Motor neuron (in vitro differentiated cells): Measurements from ENCODE around the gene GPN3. TPM values are rescaled to one million over a fixed set of nuclear protein-coding genes. Genes with fewer than 3 reads are reported as not detected.
"Not testable (repeated sequence)": the region's sequence is repeated elsewhere in the genome, so short reads cannot be mapped to it uniquely, and the experiment has no call there.

Source experiments
- ATAC-seq, 8 experiments: fragments of 200-7000 bp; cut with Tn5 transposase; replicated peaks in 6 of 8; 2 replicates each; pipeline ENCODE4 v1.8.0; 2021; ENCODE audit warnings: mild to moderate bottlenecking in 8 of 8, moderate library complexity in 8 of 8
- H3K27ac ChIP-seq, 2 donors: fragments of 250-450 bp; sonication (Bioruptor Pico); 2 replicates each; pipeline ENCODE4 v1.9.0; 2021; ENCODE audit warnings: antibody characterized with exemption in 2 of 2, mild to moderate bottlenecking in 2 of 2, moderate library complexity in 1 of 2
- H3K4me1 ChIP-seq, 2 donors: fragments of 250-450 bp; sonication (Bioruptor Pico); replicated peaks in 1 of 2; 2 replicates each; pipeline ENCODE4 v1.6.1; 2021; ENCODE audit warnings: antibody characterized with exemption in 2 of 2, mild to moderate bottlenecking in 2 of 2, moderate library complexity in 1 of 2
- H3K4me3 ChIP-seq, 5 donors: fragments of 250-450 bp; sonication (Bioruptor Pico); 2 replicates each; pipeline ENCODE4 v1.9.0; 2021; ENCODE audit warnings: antibody characterized with exemption in 5 of 5, mild to moderate bottlenecking in 5 of 5, moderate library complexity in 4 of 5
- WGBS, 10 experiments: fragments of 450-650 bp; shearing (Covaris generic); methylation state at CpG; one replicate each; pipeline ENCODE4 v1.0.0; 2022; 5-methylcytosine and 5-hydroxymethylcytosine counted together
- in situ Hi-C, 9 experiments: fragments of 400-800 bp; cut with MboI; loops; one replicate each; pipeline ENCODE4 v1.15.0; 2021; ENCODE audit warnings: low sequenced_read_pairs in 9 of 9, low pct_unique_long_range_greater_than_20kb in 2 of 9; ENCODE audit not compliant: unreplicated experiment in 9 of 9
- total RNA-seq, 8 experiments: library from RNA; unstranded; fragments of 300-600 nt; gene quantifications; 2 replicates each; pipeline versions ENCODE4 v1.2.3 to v1.2.4, GENCODE V29; 2022

Gene GPN3
- total RNA-seq, 8 experiments from 2014 or later: 16.6 to 25.1 (median 20.9) TPM

DNA sequence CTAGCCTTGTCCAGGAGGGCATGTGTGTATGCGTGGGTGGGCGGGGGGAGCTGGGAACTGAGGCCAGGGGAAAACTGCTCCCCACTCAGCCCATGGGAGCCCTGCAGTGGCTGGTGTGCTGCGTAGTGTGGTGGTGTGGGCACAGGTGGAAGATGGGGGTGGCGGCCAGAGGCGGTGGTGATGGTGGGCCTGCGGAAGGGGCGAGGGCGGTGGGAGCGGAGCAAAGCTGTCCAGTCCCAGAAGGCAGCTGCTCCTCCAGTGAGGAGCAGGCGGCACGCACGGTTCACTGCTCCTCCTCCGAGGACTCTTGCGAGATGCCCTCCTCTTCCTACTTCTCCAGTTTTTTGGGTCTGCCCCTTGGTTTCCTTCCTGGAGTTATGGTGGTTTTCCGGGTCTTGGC is 38.4 kb downstream of the GPN3 start:
- not testable (repeated sequence) for H3K27ac ChIP-seq, H3K4me1 ChIP-seq, H3K4me3 ChIP-seq, ATAC-seq
- 0 to 100% (median 89%) methylated on average over 1 to 5 of the region's 15 CpGs; no CpG with 5 or more reads in 7 of the 10 experiments for WGBS, 10 experiments
- in situ Hi-C loops: loop anchor here in 7 of 9 experiments (25.0 kb wide), 2 partner anchors 317 to 342 kb away; partner anchors contain the start of gene IFT81 (in 5 of the 7)

GRCh38 chr12:110426406-110426805 is 41.7 kb downstream of the GPN3 start:
- Histone ChIP-seq H3K4me3 (no peak overlapping the region), H3K4me1 (peaks cover 0 to 2% of the 10 kb centered on the region in 2 donors), H3K27ac (no peak overlapping the region)
- ATAC-seq: no peak
- in situ Hi-C loops: loop anchor here in 7 of 9 experiments (25.0 kb wide), 2 partner anchors 314 to 339 kb away; partner anchors contain the start of gene IFT81 (in 5 of the 7)
- 0 to 67% (median 49%) methylated on average over 1 to 3 of the region's 3 CpGs; no CpG with 5 or more reads in 1 of the 10 experiments for WGBS, 10 experiments

- 29 to 100% (median 65%) methylated on average over 1 to 3 of the region's 3 CpGs; no CpG with 5 or more reads in 4 of the 10 experiments for WGBS, 10 experiments
- in situ Hi-C loops: no loop called here
- H3K4me1 ChIP-seq: peaks cover 0 to 2% of the 10 kb centered on the region in 2 donors
- no peak overlapping the region for H3K4me3 ChIP-seq
- ATAC-seq: no peak
- no peak overlapping the region for H3K27ac ChIP-seq
Observed at GRCh38 chr12:110424237-110424636, 43.8 kb downstream of the GPN3 start.

- no peak overlapping the region for H3K4me3 ChIP-seq
- no peak overlapping the region for H3K27ac ChIP-seq
- 29 to 80% (median 48%) methylated on average over 1 to 4 of the region's 4 CpGs; no CpG with 5 or more reads in 4 of the 10 experiments for WGBS, 10 experiments
- H3K4me1 ChIP-seq: peaks cover 0 to 2% of the 10 kb centered on the region in 2 donors
- ATAC-seq: no peak
- in situ Hi-C loops: no loop called here
Observed at GRCh38 chr12:110421701-110422100, 46.4 kb downstream of the GPN3 start.

DNA sequence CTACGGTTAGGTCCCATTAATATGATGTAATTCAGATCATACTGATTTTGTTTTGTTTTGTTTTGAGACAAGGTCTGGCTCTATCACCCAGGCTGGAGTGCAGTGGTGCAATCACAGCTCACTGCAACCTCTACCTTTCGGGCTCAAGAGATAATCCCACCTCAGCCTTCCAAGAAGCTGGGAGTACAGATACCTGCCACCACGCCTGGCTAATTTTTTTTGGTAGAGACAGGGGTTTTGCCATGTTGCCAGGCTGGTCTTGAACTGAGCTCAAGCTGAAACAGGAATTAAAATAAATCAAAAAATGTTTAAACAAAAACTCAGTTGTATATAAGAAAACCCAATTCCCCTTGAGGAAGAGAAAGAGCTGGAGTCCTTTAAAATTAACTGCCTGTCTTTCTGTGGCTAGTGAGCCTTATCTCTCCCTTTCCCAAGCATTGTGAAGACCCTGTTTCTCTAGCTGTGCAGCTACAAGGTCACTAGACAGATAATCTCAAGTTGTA is 46.8 kb downstream of the GPN3 start:
- H3K27ac ChIP-seq: no peak overlapping the region
- 29 to 100% (median 63%) methylated on average over 1 to 3 of the region's 3 CpGs; no CpG with 5 or more reads in 2 of the 10 experiments for WGBS, 10 experiments
- peaks cover 0 to 2% of the 10 kb centered on the region in 2 donors for H3K4me1 ChIP-seq
- H3K4me3 ChIP-seq: no peak overlapping the region
- in situ Hi-C loops: no loop called here
- ATAC-seq: no peak

DNA sequence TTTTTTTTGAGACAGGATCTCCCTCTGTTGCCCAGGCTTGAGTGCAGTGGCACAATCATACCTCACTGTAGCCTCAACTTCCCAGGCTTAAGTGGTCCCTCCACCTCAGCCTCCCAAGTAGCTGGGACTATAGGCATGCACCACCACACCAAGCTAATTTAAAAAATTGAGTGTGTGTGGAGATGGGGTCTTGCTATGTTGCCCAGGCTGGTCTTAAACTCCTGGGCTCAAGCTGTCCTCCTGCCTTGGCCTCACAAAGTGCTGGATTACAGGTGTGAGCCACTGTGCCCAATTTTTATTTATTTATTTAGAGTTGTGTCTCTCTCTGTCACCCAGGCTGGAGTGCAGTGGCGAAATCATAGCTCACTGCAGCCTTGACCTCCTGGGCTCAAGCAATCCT is 47.4 kb downstream of the GPN3 start:
- in situ Hi-C loops, ATAC-seq, H3K4me1 ChIP-seq, H3K27ac ChIP-seq, H3K4me3 ChIP-seq: not testable (repeated sequence)
- WGBS, 10 experiments: 100% methylated on average over 1 of the region's 1 CpG; no CpG with 5 or more reads in 6 of the 10 experiments

DNA sequence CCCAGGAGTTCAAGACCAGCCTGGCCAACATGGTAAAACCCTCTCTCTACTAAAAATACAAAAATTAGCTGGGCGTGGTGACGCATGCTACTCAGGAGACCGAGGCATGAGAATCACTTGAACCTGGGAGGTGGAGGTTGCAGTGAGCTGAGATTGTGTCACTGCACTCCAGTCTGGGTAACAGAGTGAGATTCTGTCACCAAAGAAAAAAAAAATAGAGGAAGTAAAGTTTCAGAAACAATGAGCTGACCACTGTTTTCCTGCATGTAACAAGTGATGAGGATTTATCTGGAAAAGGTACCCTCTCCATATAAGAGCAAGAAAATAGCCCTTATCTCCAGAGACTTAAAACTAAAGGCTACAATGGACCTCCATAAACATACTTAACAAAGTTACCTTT is 50.9 kb downstream of the GPN3 start:
- H3K27ac ChIP-seq, ATAC-seq, in situ Hi-C loops, H3K4me1 ChIP-seq, H3K4me3 ChIP-seq: not testable (repeated sequence)
- WGBS, 10 experiments: 67 to 100% (median 80%) methylated on average over 1 to 3 of the region's 3 CpGs; no CpG with 5 or more reads in 5 of the 10 experiments

GRCh38 chr12:110410086-110410485 is 58.0 kb downstream of the GPN3 start:
- 10 to 83% (median 71%) methylated on average over 2 to 6 of the region's 6 CpGs; no CpG with 5 or more reads in 3 of the 10 experiments for WGBS, 10 experiments
- ATAC-seq, H3K4me3 ChIP-seq, H3K4me1 ChIP-seq, in situ Hi-C loops, H3K27ac ChIP-seq: not testable (repeated sequence)

DNA sequence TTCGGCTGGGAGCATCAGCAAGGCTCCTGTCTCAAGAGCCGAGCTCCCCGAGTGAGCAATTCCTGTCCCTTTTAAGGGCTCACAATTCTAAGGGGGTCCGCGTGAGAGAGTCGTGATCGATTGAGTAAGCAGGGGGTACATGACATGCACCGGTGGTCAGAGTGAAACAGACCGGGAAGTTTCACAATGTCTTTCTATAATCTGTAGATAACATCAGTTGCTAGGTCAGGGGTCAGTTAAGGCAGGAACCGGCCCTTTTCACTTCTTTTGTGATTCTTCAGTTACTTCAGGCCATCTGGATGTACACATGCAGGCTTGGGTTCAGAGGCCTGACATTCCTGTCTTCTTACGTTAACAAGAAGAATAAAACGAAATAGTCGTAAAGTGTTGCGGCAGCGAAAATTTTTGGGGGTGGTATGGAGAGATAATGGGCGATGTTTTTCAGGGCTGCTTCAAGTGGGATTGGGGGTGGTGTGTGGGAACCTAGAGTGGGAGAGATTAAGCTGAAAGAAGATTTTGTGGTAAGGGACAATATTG is 62.9 kb downstream of the GPN3 start:
- H3K4me1 ChIP-seq, in situ Hi-C loops, H3K27ac ChIP-seq, ATAC-seq, H3K4me3 ChIP-seq: not testable (repeated sequence)
- 60 to 100% (median 87%) methylated on average over 1 to 14 of the region's 16 CpGs; no CpG with 5 or more reads in 1 of the 10 experiments for WGBS, 10 experiments

GRCh38 chr12:110403976-110404682 is 63.9 kb downstream of the GPN3 start:
- Histone ChIP-seq H3K27ac (peak overlapping the region; percentile 94 to 95), H3K4me1 (peaks cover 4 to 6% of the 10 kb centered on the region in 2 donors), H3K4me3 (peak overlapping the region; percentile 65 to 80 (median 77))
- in situ Hi-C loops: no loop called here
- 0 to 65% (median 28%) methylated on average over 3 to 18 of the region's 21 CpGs for WGBS, 10 experiments
- peak; percentile 38 to 70 (median 56) for ATAC-seq

DNA sequence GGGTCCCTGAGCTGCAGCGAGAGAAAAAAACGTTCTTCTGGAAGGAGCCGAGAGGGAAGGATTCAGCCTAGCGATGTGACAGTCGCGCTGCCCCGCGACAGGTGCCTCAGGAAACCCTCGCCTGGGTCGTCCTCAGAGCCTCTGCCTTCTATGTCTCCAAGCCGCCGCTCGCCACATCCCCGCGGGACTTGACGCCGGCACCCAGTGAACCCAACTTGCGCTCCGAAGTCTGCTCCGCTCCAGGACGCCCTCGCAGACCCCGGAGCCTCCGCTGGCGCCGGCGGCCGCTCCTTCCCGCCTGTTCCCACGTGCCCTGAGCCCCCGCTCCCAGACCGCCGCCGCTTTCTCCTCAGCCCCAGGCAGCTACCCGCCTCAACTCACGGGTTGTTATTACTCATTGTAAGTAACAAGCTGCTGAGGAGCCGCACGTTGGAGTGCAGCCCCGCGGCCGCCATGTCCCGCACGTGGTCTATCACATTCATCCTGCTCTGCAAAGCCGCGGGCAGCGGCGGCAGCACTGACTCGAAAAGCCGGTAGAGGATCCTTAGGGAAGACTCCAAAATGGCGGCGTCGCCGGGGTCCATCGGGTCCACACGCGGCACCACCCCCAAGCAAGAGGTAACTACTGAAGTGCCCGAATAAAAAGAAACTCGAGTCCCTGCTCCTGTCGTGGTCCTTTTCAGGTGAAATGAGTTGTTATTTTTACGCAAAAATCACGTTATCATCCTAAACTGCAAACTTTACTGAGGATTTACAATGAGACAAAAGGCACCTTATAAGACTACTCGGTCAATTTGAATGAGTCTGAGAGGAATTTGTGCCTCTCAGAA is 64.7 kb downstream of the GPN3 start, which contains the start of gene ANAPC7:
TSS of gene ANAPC7 (minus strand) at position 563 of the 830 bp plus-strand sequence. CDS start at position 482, 81 bp downstream.
- Histone ChIP-seq H3K27ac (peak within 1 kb of the TSS; percentile 94 to 95), H3K4me3 (peak within 1 kb of the TSS; percentile 65 to 80 (median 77)), H3K4me1 (peaks cover 4 to 6% of the 10 kb centered on the region in 2 donors)
- WGBS, 10 experiments: 0 to 3% (median 0%) methylated on average over 2 to 31 of the region's 62 CpGs; no CpG with 5 or more reads in 2 of the 10 experiments
- in situ Hi-C loops: no loop called here
- ATAC-seq: peak; percentile 95 to 98 (median 96)
